GM04503 (cell line): ENCODE results near the gene ZBTB45.
"Not testable (repeated sequence)": the region's sequence is repeated elsewhere in the genome, so short reads cannot be mapped to it uniquely, and the experiment has no call there.

Experiments used
- DNase-seq: peaks from one replicate; pipeline ENCODE4 v3.0.0-alpha.2; 2012; ENCODE audit warnings: low read depth

Gene ZBTB45

DNA sequence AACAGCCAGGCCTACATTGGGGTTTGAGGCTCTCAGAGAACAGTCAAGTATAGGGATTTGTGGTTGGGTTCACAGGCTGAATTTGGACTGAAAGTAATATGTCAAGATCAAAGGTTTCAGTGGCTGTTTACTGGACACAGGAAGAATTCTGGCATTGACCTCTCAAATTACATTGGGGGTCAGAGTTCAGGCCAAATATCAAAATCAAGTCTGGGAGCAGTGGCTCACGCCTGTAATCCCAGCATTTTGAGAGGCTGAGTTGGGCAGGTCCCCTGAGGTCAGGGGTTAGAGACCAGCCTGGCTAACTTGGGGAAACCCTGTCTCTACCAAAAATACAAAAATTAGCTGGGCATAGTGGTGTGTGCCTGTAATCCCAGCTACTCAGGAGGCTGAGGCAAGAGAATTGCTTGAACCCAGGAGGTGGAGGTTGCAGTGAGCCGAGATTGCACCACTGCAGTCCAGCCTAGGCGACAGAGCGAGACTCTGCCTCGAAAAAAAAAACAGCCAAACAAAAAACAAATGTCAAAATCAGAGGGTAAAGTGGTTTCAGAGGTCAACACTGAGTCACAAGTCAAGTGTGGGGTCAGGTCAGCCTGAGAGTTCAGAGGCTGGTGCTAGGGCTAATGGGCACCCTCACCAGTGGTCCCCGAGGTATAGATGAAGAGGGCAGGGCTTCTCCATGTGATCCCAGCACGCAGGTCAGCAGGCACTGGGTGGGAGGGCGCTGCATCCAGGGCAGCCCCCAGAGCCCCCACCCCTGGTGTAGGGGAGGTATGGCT lies 9.3 kb downstream of the ZBTB45 start:
- no peak for DNase-seq

DNA sequence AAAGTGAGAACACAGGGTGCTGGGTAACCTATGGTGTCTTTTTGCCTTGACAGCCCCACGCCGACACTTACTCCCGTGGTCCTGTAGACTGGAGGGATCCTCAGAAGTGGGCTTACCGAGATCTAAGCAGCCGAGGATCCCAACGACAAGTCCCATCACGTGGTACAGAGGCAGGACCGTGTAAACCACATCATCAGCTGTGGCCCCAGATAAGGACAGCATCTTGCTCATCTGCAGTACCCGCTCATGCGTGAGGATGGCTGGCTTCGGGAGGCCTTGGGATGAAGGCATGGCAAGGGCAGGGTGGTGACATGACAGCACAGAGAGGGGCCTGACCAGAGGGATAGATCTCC lies 9.9 kb downstream of the ZBTB45 start:
- no peak for DNase-seq

- DNase-seq, result not testable (repeated sequence)
Observed at GRCh38 chr19:58507602-58508223, 11.9 kb downstream of the ZBTB45 start.

GRCh38 chr19:58500242-58500641 lies 19.4 kb downstream of the ZBTB45 start:
- DNase-seq, result no peak

GRCh38 chr19:58499021-58499927 lies 20.3 kb downstream of the ZBTB45 start:
- DNase-seq, result peak; percentile 86

DNA sequence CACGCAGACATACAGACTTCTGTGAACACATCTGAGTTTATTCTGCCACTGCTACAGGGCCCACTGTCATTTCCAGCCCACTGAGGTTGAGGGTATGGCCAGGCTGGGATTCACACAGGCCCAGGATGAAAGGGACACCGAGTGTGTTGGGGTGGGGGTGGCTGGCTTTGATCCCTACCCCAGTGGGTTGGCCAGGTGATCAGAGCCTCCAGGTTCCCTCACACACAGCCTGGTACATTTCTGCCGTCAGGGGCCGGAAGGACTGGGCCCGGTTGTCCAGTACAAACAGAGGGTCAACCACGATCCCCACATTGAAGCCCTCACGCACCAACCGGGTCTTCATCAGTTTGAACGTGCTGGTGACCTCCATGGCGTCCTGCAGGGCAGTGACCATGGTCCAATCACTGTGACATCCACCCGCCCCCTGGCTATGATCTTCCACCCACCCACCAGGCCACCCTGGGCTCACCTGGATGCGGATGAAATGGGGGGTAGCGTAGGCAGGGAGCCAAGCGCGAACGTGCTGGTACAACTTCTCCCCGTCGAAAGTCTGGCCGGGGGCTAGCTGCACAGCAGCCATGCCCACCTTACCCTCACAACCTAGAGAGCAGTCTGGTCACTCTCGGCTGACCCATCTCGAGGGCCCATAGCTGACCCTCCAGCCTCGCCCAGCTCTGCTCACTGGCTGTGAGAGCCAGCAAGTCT lies 21.1 kb downstream of the ZBTB45 start:
- DNase-seq, result no peak

DNA sequence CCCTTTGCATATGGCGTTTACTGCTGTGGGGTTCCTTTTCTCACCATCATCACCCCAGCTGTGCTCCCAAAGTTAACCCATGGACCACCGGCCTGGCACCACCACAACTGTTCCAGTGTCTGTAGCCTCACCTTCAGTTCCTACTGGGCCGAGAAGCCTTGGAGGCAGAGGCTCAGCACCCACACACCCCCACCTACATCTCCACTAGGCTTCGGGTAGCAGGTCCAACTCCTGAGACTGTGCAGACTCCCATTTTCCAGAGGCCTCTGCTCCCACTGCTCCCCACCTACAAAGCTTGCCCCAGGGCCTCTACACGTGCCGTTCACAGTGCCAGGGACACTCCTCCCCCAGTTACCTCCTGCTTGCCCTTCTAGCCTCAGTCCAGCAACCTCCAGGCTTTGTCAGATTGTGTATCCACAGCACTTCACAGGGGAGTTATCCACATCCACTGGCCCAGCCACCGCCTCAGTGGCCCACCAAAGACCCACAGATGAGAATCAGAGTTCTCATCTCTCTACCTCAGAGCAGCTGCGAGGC lies 21.9 kb downstream of the ZBTB45 start:
- DNase-seq, result no peak

- no peak for DNase-seq
Observed at GRCh38 chr19:58492265-58492664, 27.3 kb downstream of the ZBTB45 start.

DNA sequence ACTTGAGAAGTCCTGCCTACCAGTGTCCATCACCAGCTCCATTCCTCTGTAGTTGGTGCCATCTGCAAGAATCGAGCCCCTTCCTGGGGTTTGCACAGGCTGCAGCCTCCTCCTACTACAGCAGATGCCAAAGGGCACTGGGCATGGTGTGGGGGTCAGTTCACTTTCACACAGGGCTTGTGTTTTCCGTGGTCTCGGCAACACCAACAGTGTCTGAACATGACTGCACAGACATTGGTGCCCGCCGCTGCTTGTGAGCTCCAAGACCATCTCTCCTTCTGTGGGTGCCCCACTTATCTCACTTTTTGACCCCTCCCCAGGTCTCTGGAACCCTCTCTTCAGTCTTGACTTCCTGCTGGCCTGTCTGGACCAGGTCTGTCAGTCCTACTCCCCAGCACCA lies 28.2 kb downstream of the ZBTB45 start:
- no peak for DNase-seq

GRCh38 chr19:58484349-58484748 lies 35.3 kb downstream of the ZBTB45 start:
- not testable (repeated sequence) for DNase-seq

DNA sequence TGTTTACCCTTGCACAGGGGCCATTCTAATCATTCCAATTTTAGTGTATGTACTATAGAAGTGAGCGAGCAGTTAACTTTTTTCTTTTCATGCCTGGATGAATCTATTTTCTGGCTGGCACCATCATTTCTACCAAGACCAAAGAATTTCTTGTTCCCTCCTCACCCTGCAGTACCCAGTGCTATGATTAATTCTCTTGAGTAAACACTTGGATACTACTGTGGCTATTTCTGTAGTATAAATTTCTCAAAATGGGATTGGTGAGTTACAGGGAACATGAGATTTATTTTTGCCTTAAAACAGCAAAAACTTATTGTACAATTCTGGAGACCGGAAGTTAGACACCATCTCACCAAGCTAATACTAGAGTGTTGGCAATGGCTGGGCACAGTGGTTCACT lies 35.8 kb downstream of the ZBTB45 start:
- no peak for DNase-seq

DNA sequence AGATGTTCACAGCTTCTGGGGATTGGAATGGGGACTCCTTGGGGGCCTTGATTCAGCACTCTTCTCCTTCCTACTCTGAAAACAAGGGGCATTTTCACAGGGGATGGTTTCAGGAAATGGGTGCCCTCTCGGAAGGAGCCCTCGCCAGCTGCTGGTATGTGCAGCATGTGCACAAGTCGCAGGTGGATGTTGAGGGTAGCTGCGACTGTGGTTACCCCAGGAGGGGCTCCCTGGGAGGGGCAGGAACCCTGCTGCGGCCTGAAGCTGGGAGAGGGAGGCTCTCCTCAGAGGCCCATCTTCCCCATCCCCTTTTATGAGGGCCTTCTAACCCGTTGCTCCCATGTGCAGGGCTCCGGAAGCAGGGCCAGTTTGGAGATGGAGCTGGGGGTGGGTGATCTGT lies 37.2 kb downstream of the ZBTB45 start:
- DNase-seq, result no peak

DNA sequence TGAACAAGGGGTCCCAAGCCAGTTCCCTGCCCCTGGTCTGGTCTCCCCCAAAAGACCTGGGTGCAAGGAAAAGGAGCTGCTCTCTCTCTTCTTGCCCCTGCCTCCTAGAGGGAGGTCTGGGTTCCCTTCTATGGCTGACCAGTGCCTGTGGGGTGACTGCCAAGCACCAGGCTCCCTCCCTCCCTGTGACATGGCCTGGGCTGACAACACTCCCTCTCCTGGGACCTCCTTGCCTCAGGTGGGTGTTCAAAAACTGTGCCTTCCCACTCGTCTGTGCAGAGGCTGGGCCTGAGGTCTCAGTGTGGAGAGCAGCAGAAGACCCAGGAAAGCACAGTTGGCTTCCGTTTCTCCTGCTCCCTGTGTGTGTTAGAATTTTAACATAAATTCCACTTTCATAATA lies 38.8 kb downstream of the ZBTB45 start:
- no peak for DNase-seq

- DNase-seq, result no peak
Observed at GRCh38 chr19:58480481-58480830, 39.2 kb downstream of the ZBTB45 start.

DNA sequence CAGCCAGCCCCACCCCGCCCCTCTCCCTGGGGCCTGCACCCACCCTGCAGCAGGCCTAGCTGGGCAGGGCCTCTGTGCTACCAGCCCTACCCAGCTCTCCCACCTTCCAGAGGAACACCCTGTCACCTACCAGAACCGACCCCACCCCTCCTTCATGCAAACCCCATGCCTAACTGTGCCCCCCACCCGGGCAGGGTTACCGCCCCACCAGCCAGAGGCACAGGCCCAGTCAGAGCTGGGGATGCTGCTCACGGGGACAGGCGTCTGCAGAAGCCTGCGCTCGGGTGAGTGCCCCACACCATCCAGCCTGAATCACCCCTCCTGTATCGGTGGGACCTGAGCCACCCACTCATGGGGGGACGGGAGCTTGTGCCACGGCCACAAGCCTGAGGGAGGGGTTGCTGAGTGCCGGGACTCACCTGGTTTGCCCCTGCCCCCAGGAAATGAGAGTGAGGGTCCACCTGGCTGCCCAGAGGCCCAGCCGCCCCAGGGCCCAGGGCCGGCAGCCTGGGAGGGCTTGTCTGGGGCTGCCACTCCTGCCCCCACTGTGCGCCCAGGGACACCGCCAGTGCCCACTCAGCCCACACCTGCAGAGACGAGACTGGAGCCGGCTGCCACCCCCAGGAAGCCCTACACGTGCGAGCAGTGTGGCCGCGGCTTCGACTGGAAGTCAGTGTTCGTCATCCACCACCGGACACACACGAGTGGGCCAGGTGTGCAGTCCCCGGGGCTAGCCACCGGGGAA lies 39.7 kb downstream of the ZBTB45 start:
- DNase-seq, result no peak

DNA sequence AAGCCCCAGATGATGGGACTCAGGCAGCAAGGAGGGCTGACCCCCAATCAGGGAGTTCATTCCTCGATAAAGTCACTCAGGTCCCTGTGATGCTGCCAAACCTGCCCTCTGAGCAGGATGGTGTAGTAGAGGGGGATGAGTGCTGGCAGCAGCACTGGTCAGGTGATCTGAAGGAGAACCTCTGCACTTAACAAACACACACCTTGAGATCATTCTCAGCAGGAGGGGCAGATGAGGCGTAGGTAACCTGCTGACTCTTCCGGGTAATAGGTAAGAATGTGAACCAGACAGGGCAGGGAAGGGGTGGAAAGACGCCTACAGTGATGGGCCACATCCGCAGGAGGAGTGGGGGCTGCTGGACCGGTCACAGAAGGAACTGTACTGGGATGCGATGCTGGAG lies 40.3 kb downstream of the ZBTB45 start:
- DNase-seq, result no peak

DNA sequence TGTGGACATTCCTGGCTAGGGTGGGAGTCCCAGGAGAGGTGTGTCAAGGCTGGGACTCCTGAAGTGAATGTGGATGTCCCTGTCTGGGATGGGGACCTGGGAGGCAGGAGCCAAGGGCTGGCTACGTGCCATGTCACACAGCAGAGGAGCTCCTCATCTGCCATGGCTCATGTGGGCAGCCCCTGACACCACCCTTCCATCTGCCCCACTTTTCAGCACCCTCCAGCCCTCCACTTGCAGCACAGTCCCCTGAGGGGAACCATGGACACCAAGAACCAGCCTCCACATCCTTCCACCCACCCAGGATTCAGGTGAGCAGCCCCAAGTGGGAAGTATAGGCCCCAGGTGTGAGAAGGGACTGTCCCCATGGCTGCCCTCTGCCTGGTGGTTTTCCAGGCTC lies 41.7 kb downstream of the ZBTB45 start:
- no peak for DNase-seq

- DNase-seq, result no peak
Observed at GRCh38 chr19:58477130-58477529, 42.5 kb downstream of the ZBTB45 start.

- no peak for DNase-seq
Observed at GRCh38 chr19:58476498-58477015, 43.1 kb downstream of the ZBTB45 start.

GRCh38 chr19:58475714-58476497 lies 43.7 kb downstream of the ZBTB45 start, which contains the start of gene ZNF446:
Gene ZNF446, plus strand, starts transcription at chr19:58476352. Its CDS starts 867 bp downstream, at chr19:58477219.
- DNase-seq, result peak; percentile 90
